PFSK-1 (cell line): ENCODE measurements around the gene IL17D.

Source experiments
- POLR2AphosphoS5 ChIP-seq: IDR thresholded peaks from 2 replicates; pipeline ENCODE4 v1.6.1; 2012; ENCODE audit warnings: low read depth, mild to moderate bottlenecking, control low read depth, low read length, moderate library complexity
- SIN3A ChIP-seq: IDR thresholded peaks from 2 replicates; pipeline ENCODE4 v1.6.1; 2012; ENCODE audit warnings: mild to moderate bottlenecking, low read length, moderate library complexity, borderline replicate concordance; ENCODE audit not compliant: insufficient read depth
- TAF1 ChIP-seq: IDR thresholded peaks from 2 replicates; pipeline ENCODE4 v1.6.1; 2012; ENCODE audit warnings: low read length, control low read depth, borderline replicate concordance; ENCODE audit not compliant: insufficient read depth
- TF ChIP-seq, protein P1 (sequence below), 2 experiments: IDR thresholded peaks; 2 replicates each; pipeline versions ENCODE4 v1.6.1 to v1.8.0; 2011 to 2012; ENCODE audit warnings: low read depth in 2 of 2, low read length in 2 of 2, control low read depth in 1 of 2, inconsistent platforms in 1 of 2, mild to moderate bottlenecking in 1 of 2, moderate library complexity in 1 of 2; ENCODE audit not compliant: insufficient read depth in 1 of 2

GRCh38 chr13:20738616-20739015 lies 35.1 kb downstream of the IL17D start:
- TF ChIP-seq POLR2AphosphoS5: no peak
- TF ChIP-seq, protein P1, sequence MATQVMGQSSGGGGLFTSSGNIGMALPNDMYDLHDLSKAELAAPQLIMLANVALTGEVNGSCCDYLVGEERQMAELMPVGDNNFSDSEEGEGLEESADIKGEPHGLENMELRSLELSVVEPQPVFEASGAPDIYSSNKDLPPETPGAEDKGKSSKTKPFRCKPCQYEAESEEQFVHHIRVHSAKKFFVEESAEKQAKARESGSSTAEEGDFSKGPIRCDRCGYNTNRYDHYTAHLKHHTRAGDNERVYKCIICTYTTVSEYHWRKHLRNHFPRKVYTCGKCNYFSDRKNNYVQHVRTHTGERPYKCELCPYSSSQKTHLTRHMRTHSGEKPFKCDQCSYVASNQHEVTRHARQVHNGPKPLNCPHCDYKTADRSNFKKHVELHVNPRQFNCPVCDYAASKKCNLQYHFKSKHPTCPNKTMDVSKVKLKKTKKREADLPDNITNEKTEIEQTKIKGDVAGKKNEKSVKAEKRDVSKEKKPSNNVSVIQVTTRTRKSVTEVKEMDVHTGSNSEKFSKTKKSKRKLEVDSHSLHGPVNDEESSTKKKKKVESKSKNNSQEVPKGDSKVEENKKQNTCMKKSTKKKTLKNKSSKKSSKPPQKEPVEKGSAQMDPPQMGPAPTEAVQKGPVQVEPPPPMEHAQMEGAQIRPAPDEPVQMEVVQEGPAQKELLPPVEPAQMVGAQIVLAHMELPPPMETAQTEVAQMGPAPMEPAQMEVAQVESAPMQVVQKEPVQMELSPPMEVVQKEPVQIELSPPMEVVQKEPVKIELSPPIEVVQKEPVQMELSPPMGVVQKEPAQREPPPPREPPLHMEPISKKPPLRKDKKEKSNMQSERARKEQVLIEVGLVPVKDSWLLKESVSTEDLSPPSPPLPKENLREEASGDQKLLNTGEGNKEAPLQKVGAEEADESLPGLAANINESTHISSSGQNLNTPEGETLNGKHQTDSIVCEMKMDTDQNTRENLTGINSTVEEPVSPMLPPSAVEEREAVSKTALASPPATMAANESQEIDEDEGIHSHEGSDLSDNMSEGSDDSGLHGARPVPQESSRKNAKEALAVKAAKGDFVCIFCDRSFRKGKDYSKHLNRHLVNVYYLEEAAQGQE (IDR thresholded peaks at IDR 0.05; ENCODE audit: insufficient read depth in 1 of 2, low read depth in 2 of 2, low read length in 2 of 2): no peak
- no peak for TF ChIP-seq TAF1
- TF ChIP-seq SIN3A: no peak
